ENCODE results near the gene CEACAM4.

Gene CEACAM4

GRCh38 chr19:41617941-41618730 lies 8.7 kb downstream of the CEACAM4 start:
- no peak for DNase-seq (ENCODE audit: low spot score)

GRCh38 chr19:41616792-41617621 lies 9.9 kb downstream of the CEACAM4 start:
- peak; percentile 21 for DNase-seq (ENCODE audit: low spot score)

- no peak for DNase-seq (ENCODE audit: low spot score)
These were observed 11.7 kb downstream of the CEACAM4 start for GRCh38 chr19:41615207-41615606.

- DNase-seq (ENCODE audit: low spot score), result no peak
These were observed 14.4 kb downstream of the CEACAM4 start for GRCh38 chr19:41612483-41612882.

DNA sequence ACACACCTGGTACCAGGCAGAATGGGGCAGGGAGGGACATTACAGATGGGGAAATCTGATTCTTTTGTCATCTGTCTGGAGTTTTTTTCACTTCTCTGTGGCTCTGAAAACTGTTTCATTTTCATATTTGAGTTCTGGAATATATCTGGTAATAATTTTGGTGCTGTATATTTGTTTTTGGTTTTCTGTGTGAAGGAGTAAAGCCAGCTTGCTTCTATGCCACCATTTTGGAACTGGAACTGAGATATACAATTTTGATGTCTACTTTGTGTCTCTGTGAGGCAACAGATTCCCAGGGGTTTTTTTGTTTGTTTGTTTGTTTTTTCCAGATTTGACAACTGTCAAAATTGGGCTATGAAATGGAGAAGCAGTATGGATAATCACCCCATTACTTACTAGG lies 16.1 kb downstream of the CEACAM4 start:
- DNase-seq (ENCODE audit: low spot score), result no peak

DNA sequence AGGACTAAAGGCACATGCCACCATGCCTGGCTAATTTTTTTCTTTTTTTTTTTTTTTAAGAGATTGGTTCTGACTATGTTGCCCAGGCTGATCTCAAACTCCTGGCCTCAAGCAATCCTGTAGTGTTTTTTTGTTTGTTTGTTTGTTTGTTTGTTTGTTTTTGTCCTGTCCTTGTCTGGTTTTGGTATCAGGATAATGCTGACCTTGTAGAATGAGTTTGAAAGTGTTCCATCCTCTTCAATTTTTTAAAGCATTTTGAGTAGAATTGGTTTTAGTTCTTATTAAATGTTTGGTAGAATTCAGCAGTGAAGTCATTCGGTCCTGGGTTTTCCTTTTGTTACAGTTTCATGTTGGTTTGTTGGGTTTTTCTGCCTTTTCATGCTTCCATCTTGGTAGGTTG lies 19.2 kb downstream of the CEACAM4 start:
- DNase-seq (ENCODE audit: low spot score), result no peak

DNA sequence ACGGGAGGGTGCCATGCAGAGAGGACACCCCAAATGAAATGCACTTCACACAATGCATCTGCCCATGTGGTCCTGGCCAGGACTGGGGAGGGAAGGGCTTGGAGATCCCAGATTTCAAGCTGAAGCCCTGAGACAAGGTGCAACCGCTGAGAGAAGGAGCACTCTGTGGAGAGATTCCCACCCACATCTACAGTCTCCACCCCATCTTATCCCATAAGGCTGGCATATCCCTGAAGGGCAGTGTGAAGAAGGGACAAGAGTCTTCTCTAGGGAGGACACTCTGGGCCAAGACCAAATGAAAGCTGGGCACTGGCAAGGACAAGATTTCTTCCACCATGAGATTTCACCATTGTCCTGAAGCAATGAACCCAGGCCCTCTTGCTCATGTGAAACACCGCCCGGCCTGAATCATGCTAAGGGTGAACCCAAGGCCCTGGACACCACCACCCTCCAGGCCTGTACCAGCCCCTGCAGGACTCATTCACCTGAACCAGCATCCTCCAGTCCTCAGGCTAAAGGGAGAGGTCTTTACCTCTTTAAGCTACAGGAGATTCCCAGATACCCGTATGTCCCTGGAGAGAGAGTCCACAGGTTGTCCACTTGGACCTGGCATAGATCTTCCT lies 20.5 kb downstream of the CEACAM4 start:
- no peak for DNase-seq (ENCODE audit: low spot score)

DNA sequence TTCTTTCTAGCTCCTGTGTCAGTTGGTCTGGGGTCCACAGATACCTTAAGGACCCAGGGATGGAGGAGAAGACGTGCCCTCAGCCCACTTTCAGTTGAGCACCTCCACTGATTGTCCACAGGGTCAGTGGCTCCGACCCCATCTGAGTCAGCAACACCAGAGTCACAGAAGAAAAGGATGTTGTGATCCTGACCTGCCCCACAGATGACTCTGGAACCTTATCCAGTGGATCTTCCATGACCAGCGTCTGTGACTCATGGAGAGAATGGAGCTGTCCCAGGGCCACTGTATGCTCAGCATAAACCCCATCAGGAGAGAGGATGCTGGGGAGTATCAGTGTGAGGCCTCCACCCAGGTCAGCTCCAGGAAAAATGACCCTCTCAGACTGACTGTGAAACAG lies 22.0 kb downstream of the CEACAM4 start:
- DNase-seq (ENCODE audit: low spot score), result no peak

DNA sequence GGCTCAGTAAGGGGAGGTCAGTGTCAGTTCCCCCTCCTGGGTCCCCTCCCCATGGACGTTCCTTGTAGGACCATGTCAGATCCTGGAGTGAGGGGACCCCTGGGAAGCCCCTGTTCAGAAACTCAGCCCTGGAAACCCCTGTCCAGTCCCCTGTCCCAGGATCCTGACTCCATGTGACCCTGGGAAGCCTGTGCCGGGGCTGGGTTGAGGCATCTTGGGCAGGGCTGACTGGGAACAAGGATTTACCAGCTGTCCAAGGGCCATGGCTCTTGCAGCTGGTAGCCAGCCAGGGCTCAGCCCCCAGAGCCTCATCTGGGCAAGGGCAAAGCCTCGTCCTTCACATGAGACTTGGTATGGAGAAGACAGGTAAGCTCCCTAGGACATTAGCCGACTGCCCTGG lies 25.1 kb downstream of the CEACAM4 start:
- no peak for DNase-seq (ENCODE audit: low spot score)

DNA sequence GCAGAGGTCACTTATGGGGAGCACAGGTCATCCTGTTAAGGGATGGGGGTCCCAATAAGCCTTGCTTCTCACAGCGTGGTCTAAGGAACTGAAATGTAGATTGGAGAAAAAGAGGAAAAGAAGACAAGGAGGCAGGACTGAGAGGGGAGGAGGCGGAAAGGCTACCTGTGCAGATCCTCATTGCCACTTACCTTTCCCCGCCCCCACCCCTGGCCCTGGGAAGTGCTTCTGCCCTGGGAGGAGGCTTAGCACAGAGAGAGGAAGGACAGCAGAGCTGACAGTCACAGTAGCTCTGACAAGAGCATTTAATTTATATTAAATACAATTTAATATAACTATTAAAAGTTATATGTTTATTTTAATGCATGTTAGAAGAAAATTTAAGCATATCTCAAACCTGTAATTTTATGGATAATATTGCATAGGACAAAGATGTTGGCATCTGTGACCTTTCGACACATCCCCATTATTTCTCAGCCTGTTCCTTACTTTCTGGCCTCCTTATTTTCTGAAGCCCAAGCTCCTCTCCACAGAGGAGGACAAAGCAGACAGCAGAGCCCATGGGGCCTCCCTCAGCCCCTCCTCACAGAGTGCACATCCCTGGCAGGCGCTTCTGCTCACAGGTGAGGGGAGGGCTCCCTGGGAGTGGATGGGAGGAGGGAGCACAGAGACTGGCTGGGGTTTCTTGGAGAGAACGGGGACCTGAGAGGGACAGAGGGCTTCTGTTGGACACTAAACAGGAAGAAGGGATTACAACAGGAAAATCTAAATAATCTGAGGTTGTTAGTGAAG lies 27.5 kb downstream of the CEACAM4 start:
- DNase-seq (ENCODE audit: low spot score), result no peak

DNA sequence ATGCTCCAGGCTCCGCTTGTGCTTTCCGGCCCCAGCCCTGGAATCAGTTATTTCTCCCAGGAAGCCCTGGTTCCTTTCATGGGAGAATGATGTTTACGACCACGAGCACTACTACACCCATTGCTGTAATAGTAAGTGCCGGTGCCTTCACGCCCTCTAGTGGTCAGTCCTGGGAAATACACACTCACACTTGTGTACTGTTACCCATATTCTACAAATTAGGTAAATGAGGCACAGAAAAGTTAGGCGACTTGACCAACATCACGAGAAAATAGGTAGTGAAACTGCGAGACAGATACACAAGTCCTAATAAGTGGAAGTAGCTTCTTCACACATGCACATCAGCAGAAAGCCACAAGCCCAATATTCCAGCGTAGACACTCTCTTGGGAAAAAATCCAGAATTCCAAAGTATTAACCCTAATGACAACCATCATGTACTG lies 29.3 kb downstream of the CEACAM4 start:
- peak; percentile 77 for DNase-seq (ENCODE audit: low spot score)

GRCh38 chr19:41595890-41596280 lies 31.0 kb downstream of the CEACAM4 start:
- no peak for DNase-seq (ENCODE audit: low spot score)

DNA sequence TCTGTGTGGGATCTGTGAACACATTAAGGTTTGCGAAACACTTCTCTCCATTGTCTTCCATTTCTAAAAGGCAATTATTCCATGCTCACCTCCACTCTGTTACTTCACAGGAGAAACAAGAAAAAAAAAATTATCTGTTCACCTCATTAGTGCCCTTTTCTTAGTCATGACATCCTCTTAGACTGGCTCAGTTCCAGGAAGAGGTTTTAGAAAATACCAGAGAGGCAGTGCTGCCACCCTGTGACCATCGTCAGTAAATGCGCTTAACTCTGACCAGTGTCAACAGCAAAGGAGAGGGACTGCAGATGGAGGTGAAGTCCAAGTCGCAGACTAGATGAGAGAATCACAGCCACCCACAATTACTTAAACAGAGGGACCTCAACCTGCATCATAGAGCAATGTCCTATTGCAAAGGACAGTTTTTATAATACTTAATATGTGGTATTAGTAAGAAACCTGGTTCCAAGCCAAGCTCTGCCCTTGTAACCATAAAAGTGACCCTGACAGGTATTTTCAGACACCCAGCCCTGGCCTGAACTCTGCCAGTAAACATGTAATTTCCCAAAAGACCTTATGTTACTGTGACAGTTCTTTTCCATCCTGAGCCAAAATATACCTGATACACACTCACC lies 31.5 kb downstream of the CEACAM4 start:
- peak; percentile 71 for DNase-seq (ENCODE audit: low spot score)

DNA sequence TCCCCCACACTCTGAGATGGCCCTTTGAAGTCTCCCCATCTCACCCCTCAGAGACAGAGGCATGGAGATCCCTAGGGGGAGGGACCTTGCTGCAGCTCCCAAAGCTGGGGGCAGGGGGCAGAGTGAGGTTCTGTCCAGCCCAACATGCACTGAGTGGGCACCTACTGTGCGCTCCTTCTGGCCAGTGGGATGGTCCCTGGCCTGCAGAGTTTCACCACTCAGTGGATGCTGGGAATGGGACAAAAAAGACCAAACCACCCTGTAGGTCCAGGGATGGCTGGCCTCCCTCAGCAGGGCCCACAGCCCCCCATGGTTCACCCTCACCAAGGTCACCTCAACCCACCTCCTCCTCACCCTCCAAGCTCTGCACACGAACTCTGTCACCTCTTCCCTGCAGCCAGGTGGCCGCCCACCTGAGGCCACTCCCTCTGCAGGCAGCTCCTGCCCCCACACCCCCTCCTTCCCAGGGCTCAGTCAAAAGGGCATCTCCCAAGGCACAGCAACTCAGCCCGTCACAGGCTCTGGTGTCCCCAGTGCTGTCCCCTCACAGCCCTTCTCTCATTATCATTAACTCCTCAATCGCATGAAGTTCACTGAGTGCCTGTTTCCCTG lies 34.8 kb downstream of the CEACAM4 start:
- DNase-seq (ENCODE audit: low spot score), result no peak

GRCh38 chr19:41590936-41591335 lies 35.9 kb downstream of the CEACAM4 start:
- DNase-seq (ENCODE audit: low spot score), result no peak

DNA sequence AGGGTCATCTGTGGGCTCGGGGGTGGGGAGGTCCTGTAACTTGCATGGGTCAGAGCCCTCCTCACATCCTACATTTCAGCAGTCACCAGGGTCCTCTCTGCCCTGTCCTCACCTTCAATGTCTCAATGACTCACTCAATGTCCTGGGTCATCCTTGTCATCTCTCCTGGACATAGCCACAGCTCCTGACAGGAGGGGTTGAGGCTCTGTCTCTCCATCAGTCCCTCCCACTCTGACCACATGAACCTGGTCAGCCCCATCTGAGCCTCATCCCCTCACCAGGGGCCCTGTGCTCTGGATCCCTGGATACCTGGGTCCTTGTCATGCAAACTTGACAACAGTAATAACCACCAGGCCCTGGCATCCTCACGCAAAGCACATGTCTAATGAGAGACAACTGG lies 37.5 kb downstream of the CEACAM4 start:
- no peak for DNase-seq (ENCODE audit: low spot score)

GRCh38 chr19:41588497-41589209 lies 38.2 kb downstream of the CEACAM4 start:
- peak; percentile 49 for DNase-seq (ENCODE audit: low spot score)

DNA sequence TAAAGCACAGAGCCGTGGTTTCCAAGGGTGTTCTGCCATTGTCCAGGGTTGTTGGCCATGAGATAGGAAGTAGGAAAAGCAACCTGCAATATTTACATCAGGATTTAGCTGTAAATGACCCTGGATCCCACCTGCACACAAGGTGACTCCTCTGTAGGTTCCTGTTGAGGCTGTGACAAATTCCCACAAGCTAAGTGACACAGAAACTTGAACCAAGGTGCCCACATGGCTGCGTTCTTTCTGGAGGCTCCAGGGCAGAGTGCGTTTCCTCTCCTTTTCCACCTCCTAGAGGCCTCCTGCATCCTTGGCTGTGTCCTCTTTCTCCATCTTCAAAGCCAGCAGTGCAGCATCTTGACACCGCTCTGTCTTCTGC lies 39.0 kb downstream of the CEACAM4 start:
- no peak for DNase-seq (ENCODE audit: low spot score)

DNA sequence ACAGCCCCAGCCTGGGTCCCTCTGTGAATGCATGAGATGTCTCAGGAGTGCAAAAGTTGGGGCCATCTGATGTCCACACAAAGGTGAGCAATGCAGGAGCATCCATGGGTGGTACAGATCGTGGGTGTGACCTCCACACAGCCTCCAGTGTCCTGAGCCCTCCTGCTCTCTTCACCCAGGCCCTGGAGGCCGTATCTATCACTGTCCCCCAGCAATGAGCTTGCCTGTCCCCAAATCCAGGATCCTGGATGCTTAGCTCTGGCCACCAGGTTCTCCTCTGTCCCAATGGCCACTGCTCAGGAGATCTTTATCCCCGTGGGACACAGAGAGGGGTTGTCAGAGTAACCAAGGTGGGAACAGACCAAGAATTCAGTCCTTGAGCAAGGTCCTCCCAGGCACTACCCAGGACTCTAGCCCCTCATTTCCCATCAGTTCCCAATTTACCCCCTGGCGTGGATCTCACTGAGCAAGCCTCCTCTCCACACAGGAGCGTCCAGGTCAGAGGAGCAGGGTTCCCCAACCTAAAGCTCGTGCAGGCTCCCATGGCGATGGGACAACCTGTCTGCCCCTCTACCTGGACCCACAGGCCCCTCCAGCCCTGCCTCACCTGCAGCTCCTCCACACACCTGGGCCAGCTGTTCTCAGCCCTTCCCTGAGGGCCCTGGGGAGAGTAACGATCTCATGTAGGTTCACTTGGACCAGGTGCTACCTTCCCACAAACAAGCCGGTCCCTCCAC lies 39.6 kb downstream of the CEACAM4 start:
- no peak for DNase-seq (ENCODE audit: low spot score)

DNA sequence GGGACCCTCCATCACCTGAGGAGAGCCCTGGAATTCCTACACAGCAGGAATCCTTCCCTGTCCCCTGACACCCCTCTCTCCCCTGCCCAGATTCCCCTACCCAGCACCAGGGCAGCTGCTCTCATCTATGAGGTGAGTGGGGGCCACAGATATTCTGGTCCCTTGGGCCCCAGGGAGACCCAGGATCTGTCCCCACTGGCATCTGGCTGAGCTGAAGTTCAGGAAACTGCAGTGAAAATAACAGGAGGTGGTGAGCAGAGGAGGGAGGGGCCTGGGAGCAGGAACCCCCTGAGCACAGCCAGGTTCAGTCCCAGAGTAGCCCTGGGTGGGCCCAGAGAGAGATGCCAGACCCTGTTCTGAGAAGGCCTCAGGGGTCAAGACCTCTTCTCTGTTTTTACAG lies 40.8 kb downstream of the CEACAM4 start:
- DNase-seq (ENCODE audit: low spot score), result no peak

Data from AG08395 (cell line).